ENCODE measurements around the gene ATP6V1D.
A peak's percentile ranks its signal among the peaks of the same experiment; 100 is the strongest.
"Not testable (repeated sequence)": the region's sequence is repeated elsewhere in the genome, so short reads cannot be mapped to it uniquely, and the experiment has no call there.

ATP6V1D gene

GRCh38 chr14:67357186-67357968 lies 2.2 kb downstream of the ATP6V1D start:
- peak overlapping the region; percentile 4 to 28 for H3K4me3 Mint-ChIP-seq
- no peaks in the 10 kb centered on the region for H3K27me3 Mint-ChIP-seq
- no peaks in the 10 kb centered on the region for H3K9me3 Mint-ChIP-seq
- no peak for DNase-seq
- peaks cover 8 to 22% of the 10 kb centered on the region in 2 donors for H3K4me1 Mint-ChIP-seq
- H3K36me3 Mint-ChIP-seq: peaks cover 9% of the 10 kb centered on the region in 2 donors
- no peak for ATAC-seq (replicated peaks)
- H3K27ac Mint-ChIP-seq: no peak overlapping the region

GRCh38 chr14:67352055-67352454 lies 7.5 kb downstream of the ATP6V1D start:
- no peak for ATAC-seq (replicated peaks)
- no peaks in the 10 kb centered on the region for H3K27me3 Mint-ChIP-seq
- H3K4me3 Mint-ChIP-seq: no peak overlapping the region
- no peak for DNase-seq
- H3K4me1 Mint-ChIP-seq: peaks cover 1 to 3% of the 10 kb centered on the region in 2 donors
- no peak overlapping the region for H3K27ac Mint-ChIP-seq
- H3K9me3 Mint-ChIP-seq: no peaks in the 10 kb centered on the region
- peaks cover 17 to 25% of the 10 kb centered on the region in 2 donors for H3K36me3 Mint-ChIP-seq

GRCh38 chr14:67345583-67345982 lies 14.0 kb downstream of the ATP6V1D start:
- Mint-ChIP-seq H3K36me3 (peaks cover 25 to 38% of the 10 kb centered on the region in 2 donors), H3K27ac (no peak overlapping the region), H3K4me1 (no peaks in the 10 kb centered on the region), H3K4me3 (no peak overlapping the region), H3K9me3 (no peaks in the 10 kb centered on the region), H3K27me3 (no peaks in the 10 kb centered on the region)
- DNase-seq (no peak), ATAC-seq (replicated peaks) (no peak)

- peaks cover 21 to 35% of the 10 kb centered on the region in 2 donors for H3K36me3 Mint-ChIP-seq
- DNase-seq: no peak
- H3K27ac Mint-ChIP-seq: no peak overlapping the region
- ATAC-seq (replicated peaks): no peak
- H3K4me1 Mint-ChIP-seq: no peaks in the 10 kb centered on the region
- no peak overlapping the region for H3K4me3 Mint-ChIP-seq
- H3K9me3 Mint-ChIP-seq: no peaks in the 10 kb centered on the region
- H3K27me3 Mint-ChIP-seq: no peaks in the 10 kb centered on the region
Measured at GRCh38 chr14:67343601-67344230, 15.9 kb downstream of the ATP6V1D start.

- not testable (repeated sequence) for H3K4me1 Mint-ChIP-seq; H3K4me3 Mint-ChIP-seq; H3K27me3 Mint-ChIP-seq; H3K9me3 Mint-ChIP-seq; ATAC-seq (replicated peaks); H3K27ac Mint-ChIP-seq; DNase-seq
- H3K36me3 Mint-ChIP-seq: peaks cover 23 to 32% of the 10 kb centered on the region in 2 donors
Measured at GRCh38 chr14:67341231-67341630, 18.4 kb downstream of the ATP6V1D start.

GRCh38 chr14:67335781-67336180 lies 23.8 kb downstream of the ATP6V1D start:
- no peak for DNase-seq

GRCh38 chr14:67332468-67332867 lies 27.1 kb downstream of the ATP6V1D start:
- ATAC-seq (replicated peaks) (no peak), DNase-seq (no peak)
- no peaks in the 10 kb centered on the region for H3K9me3 Mint-ChIP-seq
- H3K27ac Mint-ChIP-seq: no peak overlapping the region
- no peaks in the 10 kb centered on the region for H3K4me1 Mint-ChIP-seq
- H3K36me3 Mint-ChIP-seq: peaks cover 29 to 43% of the 10 kb centered on the region in 2 donors
- H3K4me3 Mint-ChIP-seq: no peak overlapping the region
- no peaks in the 10 kb centered on the region for H3K27me3 Mint-ChIP-seq

More at GRCh38 chr14:67335781-67336180, 23.8 kb downstream of the ATP6V1D start:
- Mint-ChIP-seq H3K27me3 (no peaks in the 10 kb centered on the region), H3K4me3 (no peak overlapping the region), H3K36me3 (peaks cover 22 to 35% of the 10 kb centered on the region in 2 donors), H3K4me1 (no peaks in the 10 kb centered on the region), H3K27ac (no peak overlapping the region), H3K9me3 (no peaks in the 10 kb centered on the region)
- no peak for ATAC-seq (replicated peaks)

GRCh38 chr14:67331368-67332125 lies 28.1 kb downstream of the ATP6V1D start:
- H3K36me3 Mint-ChIP-seq: peaks cover 27 to 43% of the 10 kb centered on the region in 2 donors
- DNase-seq (no peak), ATAC-seq (replicated peaks) (no peak)
- H3K27me3 Mint-ChIP-seq: no peaks in the 10 kb centered on the region
- H3K27ac Mint-ChIP-seq: no peak overlapping the region
- H3K4me1 Mint-ChIP-seq: no peaks in the 10 kb centered on the region
- H3K9me3 Mint-ChIP-seq: no peaks in the 10 kb centered on the region
- H3K4me3 Mint-ChIP-seq: no peak overlapping the region

- peaks cover 27 to 44% of the 10 kb centered on the region in 2 donors for H3K36me3 Mint-ChIP-seq
- not testable (repeated sequence) for ATAC-seq (replicated peaks); H3K9me3 Mint-ChIP-seq; H3K27ac Mint-ChIP-seq; H3K27me3 Mint-ChIP-seq; H3K4me1 Mint-ChIP-seq; DNase-seq; H3K4me3 Mint-ChIP-seq
Measured at GRCh38 chr14:67329666-67330065, 29.9 kb downstream of the ATP6V1D start.

- H3K9me3 Mint-ChIP-seq: no peaks in the 10 kb centered on the region
- no peak overlapping the region for H3K27ac Mint-ChIP-seq
- H3K27me3 Mint-ChIP-seq: no peaks in the 10 kb centered on the region
- no peak overlapping the region for H3K4me3 Mint-ChIP-seq
- ATAC-seq (replicated peaks) (no peak), DNase-seq (no peak)
- no peaks in the 10 kb centered on the region for H3K4me1 Mint-ChIP-seq
- H3K36me3 Mint-ChIP-seq: no peaks in the 10 kb centered on the region
Measured at GRCh38 chr14:67319142-67319541, 40.5 kb downstream of the ATP6V1D start.

GRCh38 chr14:67317822-67318221 lies 41.8 kb downstream of the ATP6V1D start:
- Mint-ChIP-seq H3K4me1 (no peaks in the 10 kb centered on the region), H3K36me3 (peaks cover 0 to 5% of the 10 kb centered on the region in 2 donors), H3K4me3 (no peak overlapping the region), H3K9me3 (no peaks in the 10 kb centered on the region), H3K27ac (no peak overlapping the region), H3K27me3 (no peaks in the 10 kb centered on the region)
- ATAC-seq (replicated peaks) (no peak), DNase-seq (no peak)

GRCh38 chr14:67313153-67313552 lies 46.5 kb downstream of the ATP6V1D start:
- no peaks in the 10 kb centered on the region for H3K27me3 Mint-ChIP-seq
- H3K4me3 Mint-ChIP-seq: no peak overlapping the region
- no peak overlapping the region for H3K27ac Mint-ChIP-seq
- no peaks in the 10 kb centered on the region for H3K9me3 Mint-ChIP-seq
- no peak for ATAC-seq (replicated peaks)
- H3K36me3 Mint-ChIP-seq: peaks cover 0 to 6% of the 10 kb centered on the region in 2 donors
- peaks cover 0 to under 1% of the 10 kb centered on the region in 2 donors for H3K4me1 Mint-ChIP-seq
- DNase-seq: no peak

GRCh38 chr14:67311868-67312267 lies 47.7 kb downstream of the ATP6V1D start:
- H3K4me3 Mint-ChIP-seq: no peak overlapping the region
- H3K27me3 Mint-ChIP-seq: no peaks in the 10 kb centered on the region
- peaks cover 4 to 7% of the 10 kb centered on the region in 2 donors for H3K4me1 Mint-ChIP-seq
- DNase-seq: no peak
- no peaks in the 10 kb centered on the region for H3K9me3 Mint-ChIP-seq
- no peak overlapping the region for H3K27ac Mint-ChIP-seq
- no peak for ATAC-seq (replicated peaks)
- peaks cover 0 to 6% of the 10 kb centered on the region in 2 donors for H3K36me3 Mint-ChIP-seq
